Fibroblast of skin of back (primary cell): ENCODE data around the gene SERPINA10.
"Not testable (repeated sequence)": the region's sequence is repeated elsewhere in the genome, so short reads cannot be mapped to it uniquely, and the experiment has no call there.

Source experiments
- DNase-seq: peaks from one replicate; pipeline ENCODE4 v3.0.0-alpha.2; 2013

Gene SERPINA10

GRCh38 chr14:94282991-94283723 is 9.9 kb downstream of the SERPINA10 start:
- peak; percentile 59 for DNase-seq

- DNase-seq = peak; percentile 76
These were observed 14.3 kb downstream of the SERPINA10 start for GRCh38 chr14:94278731-94279130.

- DNase-seq = not testable (repeated sequence)
These were observed 16.0 kb downstream of the SERPINA10 start for GRCh38 chr14:94276898-94277561.

- no peak for DNase-seq
These were observed 23.9 kb downstream of the SERPINA10 start for GRCh38 chr14:94269156-94269555.

GRCh38 chr14:94268582-94268981 is 24.5 kb downstream of the SERPINA10 start:
- not testable (repeated sequence) for DNase-seq

GRCh38 chr14:94267352-94267751 is 25.7 kb downstream of the SERPINA10 start:
- DNase-seq = no peak

- peak; percentile 21 for DNase-seq
These were observed 28.9 kb downstream of the SERPINA10 start for GRCh38 chr14:94264195-94264594.

- no peak for DNase-seq
These were observed 48.9 kb downstream of the SERPINA10 start for GRCh38 chr14:94244182-94244581.

GRCh38 chr14:94239406-94239805 is 53.7 kb downstream of the SERPINA10 start:
- no peak for DNase-seq

- DNase-seq = no peak
These were observed 55.1 kb downstream of the SERPINA10 start for GRCh38 chr14:94237983-94238382.

- no peak for DNase-seq
These were observed 56.0 kb downstream of the SERPINA10 start for GRCh38 chr14:94237046-94237445.
